Fibroblast of villous mesenchyme (primary cell): ENCODE results near the gene SDHD. TPM values are rescaled to one million over a fixed set of nuclear protein-coding genes. Genes with fewer than 3 reads are reported as not detected.

Experiments used
- DNase-seq: peaks from one replicate; pipeline ENCODE4 v3.0.0-alpha.2; 2010; ENCODE audit warnings: low read depth
- H3K4me3 ChIP-seq: 2 replicates; pipeline ENCODE4 v1.5.1; 2011; ENCODE audit warnings: low read depth, mild to moderate bottlenecking, low read length
- total RNA-seq: library from RNA; depleted of rRNA; stranded (reverse); fragments of >200 nt; gene quantifications from 2 replicates; pipeline ENCODE4 v1.2.3, GENCODE V29; 2012
- TF ChIP-seq, protein P1 (sequence below): IDR thresholded peaks from 2 replicates; pipeline ENCODE4 v1.5.1; 2012; ENCODE audit warnings: low read depth, mild to moderate bottlenecking, low read length; ENCODE audit not compliant: insufficient read depth

SDHD gene
- total RNA-seq, 1 donor: 140 TPM

DNA sequence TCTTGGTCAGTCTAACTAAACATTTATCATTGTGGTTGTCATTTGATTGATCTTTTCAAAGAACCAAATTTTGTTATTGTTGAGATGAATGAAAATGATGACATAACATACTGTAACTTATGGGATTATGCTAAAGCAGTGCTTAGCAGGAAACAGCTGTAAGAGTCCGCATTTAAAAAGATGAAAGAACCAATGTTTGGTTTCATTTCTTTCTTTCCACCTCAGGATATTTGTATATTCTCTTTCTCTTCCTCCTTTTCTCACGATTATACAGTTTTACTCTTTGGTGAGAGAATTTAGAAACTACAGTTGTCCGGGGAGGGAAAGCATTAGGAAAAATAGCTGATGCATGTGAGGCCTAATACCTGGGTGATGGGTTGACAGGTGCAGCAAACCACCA, 36.0 kb upstream of the SDHD start:
- H3K4me3 ChIP-seq: no peak overlapping the region
- DNase-seq: no peak
- TF ChIP-seq, protein P1, sequence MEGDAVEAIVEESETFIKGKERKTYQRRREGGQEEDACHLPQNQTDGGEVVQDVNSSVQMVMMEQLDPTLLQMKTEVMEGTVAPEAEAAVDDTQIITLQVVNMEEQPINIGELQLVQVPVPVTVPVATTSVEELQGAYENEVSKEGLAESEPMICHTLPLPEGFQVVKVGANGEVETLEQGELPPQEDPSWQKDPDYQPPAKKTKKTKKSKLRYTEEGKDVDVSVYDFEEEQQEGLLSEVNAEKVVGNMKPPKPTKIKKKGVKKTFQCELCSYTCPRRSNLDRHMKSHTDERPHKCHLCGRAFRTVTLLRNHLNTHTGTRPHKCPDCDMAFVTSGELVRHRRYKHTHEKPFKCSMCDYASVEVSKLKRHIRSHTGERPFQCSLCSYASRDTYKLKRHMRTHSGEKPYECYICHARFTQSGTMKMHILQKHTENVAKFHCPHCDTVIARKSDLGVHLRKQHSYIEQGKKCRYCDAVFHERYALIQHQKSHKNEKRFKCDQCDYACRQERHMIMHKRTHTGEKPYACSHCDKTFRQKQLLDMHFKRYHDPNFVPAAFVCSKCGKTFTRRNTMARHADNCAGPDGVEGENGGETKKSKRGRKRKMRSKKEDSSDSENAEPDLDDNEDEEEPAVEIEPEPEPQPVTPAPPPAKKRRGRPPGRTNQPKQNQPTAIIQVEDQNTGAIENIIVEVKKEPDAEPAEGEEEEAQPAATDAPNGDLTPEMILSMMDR: no peak

GRCh38 chr11:112051768-112052167, 34.9 kb upstream of the SDHD start:
- no peak for DNase-seq
- H3K4me3 ChIP-seq: no peak overlapping the region
- TF ChIP-seq, protein P1: no peak

DNA sequence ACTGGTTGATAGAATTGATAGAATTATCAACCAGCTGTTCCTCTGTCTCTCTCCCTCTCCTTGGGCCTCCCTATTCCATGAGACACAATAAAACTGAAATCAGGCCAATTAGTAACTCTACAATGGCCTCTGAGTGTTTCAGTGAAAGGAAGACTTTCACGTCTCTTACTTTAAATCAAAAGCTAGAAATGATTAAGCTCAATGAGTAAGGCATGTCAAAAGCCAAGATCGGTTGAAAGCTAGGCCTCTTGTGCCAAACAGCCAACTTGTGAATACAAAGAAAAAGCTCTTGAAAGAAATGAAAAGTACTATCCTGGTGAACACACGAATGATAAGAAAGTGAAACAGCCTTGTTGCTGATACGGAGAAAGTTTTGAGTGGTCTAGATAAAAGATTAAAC, 29.5 kb upstream of the SDHD start:
- H3K4me3 ChIP-seq: no peak overlapping the region
- DNase-seq: no peak
- TF ChIP-seq, protein P1: no peak

GRCh38 chr11:112058103-112058502, 28.6 kb upstream of the SDHD start:
- DNase-seq: no peak
- no peak overlapping the region for H3K4me3 ChIP-seq
- TF ChIP-seq, protein P1: no peak

DNA sequence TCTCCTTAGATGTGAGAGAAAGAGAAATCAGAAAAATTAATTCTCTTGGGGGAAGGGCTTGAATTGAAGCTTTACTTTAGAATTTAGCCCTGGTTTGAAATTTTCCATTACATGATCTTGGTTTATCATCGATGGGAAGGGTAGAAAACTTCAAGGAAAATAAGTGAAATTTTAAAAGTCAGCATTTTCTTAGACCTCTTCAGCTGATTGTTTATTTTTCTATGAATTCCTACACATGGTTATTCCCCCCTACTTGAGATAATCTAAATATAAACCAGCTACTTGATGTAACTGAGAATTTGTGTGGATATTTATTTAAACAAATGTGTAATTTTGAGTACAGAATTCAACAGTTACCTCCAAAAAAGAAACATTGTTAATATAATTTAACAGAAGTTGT, 23.8 kb upstream of the SDHD start:
- H3K4me3 ChIP-seq: no peak overlapping the region
- TF ChIP-seq, protein P1: no peak
- no peak for DNase-seq

DNA sequence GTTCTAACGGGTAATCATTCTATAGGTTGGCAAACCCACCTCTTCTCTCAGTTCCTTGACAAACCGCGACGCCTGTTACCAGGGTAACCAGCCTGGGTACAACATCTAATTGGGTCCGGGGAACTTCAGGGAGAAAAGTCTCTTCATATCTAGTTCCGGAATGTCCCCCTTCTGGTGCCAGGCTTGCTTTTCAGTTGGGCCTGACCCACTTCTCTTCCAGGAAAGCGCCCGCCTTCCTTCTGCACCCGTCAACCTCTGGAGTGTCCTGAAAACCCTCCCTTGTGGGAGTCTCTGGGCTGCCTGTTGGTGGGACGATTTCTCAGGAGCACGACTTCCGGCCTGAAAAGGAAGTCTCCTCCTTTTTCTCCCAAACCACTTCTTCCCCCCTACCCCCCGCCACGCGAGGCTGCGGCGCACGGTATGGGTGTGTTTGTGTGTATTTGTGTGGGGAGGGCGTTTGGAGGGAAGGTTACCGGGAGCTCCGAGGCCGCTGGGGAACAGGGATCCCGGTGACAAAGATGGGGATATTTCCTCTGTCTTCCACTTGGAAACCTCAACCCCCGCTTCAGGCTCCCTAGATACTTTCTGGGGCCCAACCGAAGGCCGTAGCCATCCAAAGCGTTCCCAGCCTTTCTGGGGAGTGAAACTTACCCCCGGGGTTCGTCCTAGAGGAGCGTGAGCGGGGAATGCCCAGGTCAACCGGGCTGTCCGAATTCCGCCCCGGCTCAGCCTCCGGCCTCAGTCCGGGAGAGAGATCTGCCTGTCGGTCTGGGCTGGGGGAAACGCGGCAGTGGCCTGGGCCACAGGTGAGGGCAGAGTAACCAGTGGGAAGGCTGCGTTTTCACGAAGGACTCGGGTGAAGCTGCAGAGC, 12.5 kb upstream of the SDHD start, which contains the start of the genes NKAPD1 and PIH1D2:
NKAPD1 (plus strand) TSS at position 359 of the 871 bp plus-strand sequence. CDS start 1,276 bp downstream, outside the sequence.
PIH1D2 (minus strand) TSS at position 77 of the 871 bp plus-strand sequence. CDS start 843 bp downstream, outside the sequence.
- TF ChIP-seq, protein P1: peak; percentile 2
- H3K4me3 ChIP-seq: peak within 1 kb of the TSS; percentile 97
- DNase-seq: peak; percentile 91
